Retinal pigment epithelial cell (primary cell): Measurements from ENCODE around the gene TEAD1.

Experiments
- DNase-seq: peaks from one replicate; pipeline ENCODE4 v3.0.0-alpha.2; 2010; ENCODE audit warnings: low read depth
- H3K4me3 ChIP-seq: 2 replicates; pipeline ENCODE4 v1.5.1; 2011; ENCODE audit warnings: mild to moderate bottlenecking, low read length, control low read depth, moderate library complexity
- TF ChIP-seq, protein P1 (sequence below): conservative IDR thresholded peaks from 2 replicates; pipeline ENCODE4 v1.5.1; 2011; ENCODE audit warnings: low read depth, low read length, control low read depth, inconsistent platforms

TEAD1 gene

DNA sequence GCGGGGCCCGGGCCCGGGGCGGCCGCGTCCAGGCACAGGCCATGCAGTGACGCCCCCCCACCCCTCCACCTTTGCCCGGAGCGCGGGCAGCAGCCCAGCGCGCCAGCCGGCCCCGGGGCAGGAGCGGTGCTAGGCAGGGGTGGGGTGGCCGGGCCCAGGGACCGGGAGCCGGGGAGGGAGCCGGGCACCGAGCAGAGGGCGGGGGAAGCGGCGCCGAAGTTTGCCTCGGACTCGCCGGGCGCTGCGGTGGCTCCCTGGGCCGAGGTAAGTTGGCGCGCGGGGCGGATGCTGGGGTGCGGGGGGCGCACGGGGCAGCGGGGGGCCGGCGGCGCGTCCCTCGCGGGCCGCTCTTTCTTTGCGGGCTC is 332 bp downstream of the TEAD1 start:
- TF ChIP-seq, protein P1, sequence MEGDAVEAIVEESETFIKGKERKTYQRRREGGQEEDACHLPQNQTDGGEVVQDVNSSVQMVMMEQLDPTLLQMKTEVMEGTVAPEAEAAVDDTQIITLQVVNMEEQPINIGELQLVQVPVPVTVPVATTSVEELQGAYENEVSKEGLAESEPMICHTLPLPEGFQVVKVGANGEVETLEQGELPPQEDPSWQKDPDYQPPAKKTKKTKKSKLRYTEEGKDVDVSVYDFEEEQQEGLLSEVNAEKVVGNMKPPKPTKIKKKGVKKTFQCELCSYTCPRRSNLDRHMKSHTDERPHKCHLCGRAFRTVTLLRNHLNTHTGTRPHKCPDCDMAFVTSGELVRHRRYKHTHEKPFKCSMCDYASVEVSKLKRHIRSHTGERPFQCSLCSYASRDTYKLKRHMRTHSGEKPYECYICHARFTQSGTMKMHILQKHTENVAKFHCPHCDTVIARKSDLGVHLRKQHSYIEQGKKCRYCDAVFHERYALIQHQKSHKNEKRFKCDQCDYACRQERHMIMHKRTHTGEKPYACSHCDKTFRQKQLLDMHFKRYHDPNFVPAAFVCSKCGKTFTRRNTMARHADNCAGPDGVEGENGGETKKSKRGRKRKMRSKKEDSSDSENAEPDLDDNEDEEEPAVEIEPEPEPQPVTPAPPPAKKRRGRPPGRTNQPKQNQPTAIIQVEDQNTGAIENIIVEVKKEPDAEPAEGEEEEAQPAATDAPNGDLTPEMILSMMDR = no peak
- DNase-seq = no peak
- peak overlapping the region; percentile 92 for H3K4me3 ChIP-seq

DNA sequence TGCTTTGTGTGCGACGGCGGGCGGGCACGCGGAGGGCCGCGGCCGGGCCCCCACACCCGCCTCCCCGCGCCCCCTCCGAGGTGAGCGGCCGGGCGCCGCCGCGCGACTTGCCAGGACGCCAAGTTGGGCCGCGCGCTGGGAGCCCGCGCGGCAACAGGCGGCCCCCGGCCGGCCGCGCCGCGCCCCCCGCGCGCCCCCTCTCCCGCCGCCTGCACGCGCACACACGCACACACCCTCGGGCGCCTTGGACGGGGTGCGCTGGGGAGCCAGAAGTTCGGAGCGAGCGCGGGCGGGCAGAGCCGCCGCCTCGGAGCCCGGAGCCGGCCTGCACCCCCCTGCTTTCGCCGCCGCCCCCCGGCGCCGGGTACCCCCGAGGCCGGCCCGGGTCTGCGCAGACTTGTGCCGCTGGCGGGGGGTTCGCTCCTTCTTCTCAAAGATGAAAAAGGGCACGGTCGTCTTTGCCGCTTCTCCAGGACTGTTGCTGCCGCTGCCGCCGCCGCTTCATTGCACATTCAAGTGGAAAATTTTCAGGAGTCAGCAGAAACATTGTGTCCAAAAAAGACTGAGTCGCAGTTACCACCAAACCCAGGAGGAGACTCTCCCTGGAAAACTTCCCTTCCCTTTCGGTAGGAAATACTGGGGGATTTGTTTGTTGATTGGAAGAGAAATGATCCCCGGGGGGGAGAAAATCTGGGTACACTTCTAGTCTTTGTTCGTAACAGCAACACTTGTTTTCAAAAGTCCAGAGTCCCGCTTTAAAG is 895 bp downstream of the TEAD1 start:
- TF ChIP-seq, protein P1 = no peak
- peak overlapping the region; percentile 92 for H3K4me3 ChIP-seq
- DNase-seq = no peak

- TF ChIP-seq, protein P1 = no peak
- no peak for DNase-seq
- peak overlapping the region; percentile 92 for H3K4me3 ChIP-seq
Observed at GRCh38 chr11:12675951-12676711, 1.9 kb downstream of the TEAD1 start.

GRCh38 chr11:12677131-12677530 is 2.9 kb downstream of the TEAD1 start:
- H3K4me3 ChIP-seq = peak overlapping the region; percentile 92
- DNase-seq = no peak
- TF ChIP-seq, protein P1 = no peak

- TF ChIP-seq, protein P1 = no peak
- no peak for DNase-seq
- H3K4me3 ChIP-seq = peak overlapping the region; percentile 92
Observed at GRCh38 chr11:12678092-12678491, 3.9 kb downstream of the TEAD1 start.

DNA sequence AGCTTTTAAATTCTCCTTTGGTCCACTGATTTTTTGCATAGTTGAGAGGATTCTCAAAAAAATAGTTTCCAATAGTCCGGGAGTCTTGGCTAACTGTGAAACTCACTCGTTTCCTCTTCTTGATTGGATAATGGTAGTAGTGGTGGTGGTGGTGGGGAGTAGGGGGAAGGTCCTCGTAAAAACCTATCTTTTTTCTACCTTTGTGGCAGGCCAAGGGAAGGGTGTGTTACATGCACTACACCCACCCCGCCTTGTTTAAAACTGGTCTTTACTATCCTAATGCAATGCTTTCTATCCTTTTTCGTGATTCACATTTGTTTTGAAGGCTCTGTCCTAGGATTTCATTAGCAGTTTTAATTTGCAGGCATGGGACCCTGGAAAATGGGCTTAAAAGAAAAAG is 4.8 kb downstream of the TEAD1 start:
- TF ChIP-seq, protein P1 = no peak
- no peak overlapping the region for H3K4me3 ChIP-seq
- DNase-seq = no peak

DNA sequence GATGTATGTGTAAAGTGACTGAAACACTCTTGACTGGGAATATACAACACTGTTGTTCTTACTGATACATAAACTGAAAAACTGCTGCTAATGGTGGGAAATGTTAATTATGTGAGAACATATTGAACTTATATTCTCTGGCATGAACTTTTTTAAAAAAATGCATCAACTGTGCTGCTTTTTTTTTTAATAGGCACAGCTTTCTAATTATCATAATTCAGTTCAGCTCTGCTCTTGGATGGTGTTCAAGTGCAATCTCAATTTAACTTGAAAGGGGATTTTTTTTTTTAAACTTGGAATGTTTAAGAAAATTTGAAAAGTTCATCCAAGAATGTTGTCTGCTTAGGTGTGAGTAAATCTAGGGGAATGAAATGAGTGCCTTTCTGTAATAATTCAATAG is 5.2 kb downstream of the TEAD1 start:
- no peak overlapping the region for H3K4me3 ChIP-seq
- DNase-seq = no peak
- TF ChIP-seq, protein P1 = no peak
